ENCODE data around the gene OSBPL3.

Gene OSBPL3

DNA sequence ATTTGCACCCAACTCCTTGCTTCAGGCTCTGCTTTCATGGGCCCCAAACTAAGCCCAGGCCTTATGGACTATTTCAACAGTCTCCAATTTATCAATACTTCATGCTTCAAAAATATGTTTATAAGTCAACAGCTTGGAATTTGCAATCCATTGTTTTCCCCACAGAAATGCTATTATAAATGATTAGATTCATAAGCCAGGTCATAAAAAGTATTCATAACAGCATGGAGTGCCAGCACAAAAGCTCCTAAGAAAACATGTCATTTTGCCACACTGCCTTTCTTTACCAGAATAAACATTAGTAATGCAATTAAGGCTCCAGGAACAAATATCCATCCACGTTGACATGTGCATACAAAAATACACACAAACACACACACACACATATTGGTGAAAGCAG is 30.1 kb downstream of the OSBPL3 start:
- no peak for DNase-seq

DNA sequence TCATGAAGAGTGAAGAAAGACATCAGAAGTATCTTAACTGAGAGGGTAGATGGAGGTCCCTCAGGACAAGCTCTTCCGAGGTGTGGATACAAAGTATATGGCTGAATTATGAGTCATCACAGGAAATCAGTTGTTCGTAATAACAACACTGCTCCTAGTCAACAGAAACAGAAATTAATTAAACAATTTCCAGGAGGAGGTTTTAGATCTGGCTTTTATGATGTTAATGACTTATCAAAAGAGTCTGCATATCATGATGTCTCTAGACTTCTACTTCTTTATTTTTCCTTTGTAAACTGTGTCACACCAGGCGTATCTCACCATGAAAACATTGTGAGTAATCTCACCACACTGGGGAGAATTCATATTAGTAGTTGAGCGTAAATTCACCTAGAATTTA is 31.2 kb downstream of the OSBPL3 start:
- DNase-seq, result no peak

DNA sequence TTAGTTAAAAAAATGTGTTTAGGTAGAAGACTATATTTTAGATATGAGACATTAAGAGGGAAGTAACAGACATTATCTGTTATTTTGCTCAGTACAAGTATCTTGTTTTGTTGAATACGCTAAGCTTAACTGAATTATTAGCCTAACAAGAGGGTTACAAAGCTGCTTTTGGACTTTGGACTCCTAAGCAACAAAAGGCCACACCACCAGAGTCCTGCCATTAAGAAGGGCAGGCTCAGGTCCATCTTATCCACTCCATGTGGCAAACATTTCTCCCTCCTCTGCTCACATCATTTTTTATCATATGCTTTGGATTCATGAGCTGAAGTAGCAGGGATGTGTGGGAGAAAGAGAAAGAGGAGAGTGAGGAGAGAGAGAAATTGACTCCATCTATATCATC is 33.5 kb downstream of the OSBPL3 start:
- DNase-seq, result no peak

DNA sequence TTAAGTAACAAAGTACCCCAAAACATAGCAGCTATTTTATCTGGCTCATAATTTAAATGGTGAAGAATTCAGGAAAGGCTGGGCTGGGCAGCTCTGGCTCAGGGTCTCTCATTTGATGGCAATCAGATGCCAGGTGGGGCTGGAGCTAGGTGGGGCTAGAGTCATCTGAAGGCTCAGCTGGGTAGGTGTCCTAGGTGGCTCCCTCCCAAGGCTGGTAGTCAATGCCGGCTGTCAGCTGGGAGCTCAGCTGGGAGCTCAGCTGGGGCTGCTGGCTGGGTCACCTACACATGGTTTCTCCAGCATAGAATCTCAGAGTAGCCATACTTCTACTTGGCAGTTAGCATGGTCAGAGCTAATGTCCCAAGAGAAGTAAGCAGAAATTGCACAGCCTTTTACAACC is 34.1 kb downstream of the OSBPL3 start:
- no peak for DNase-seq

DNA sequence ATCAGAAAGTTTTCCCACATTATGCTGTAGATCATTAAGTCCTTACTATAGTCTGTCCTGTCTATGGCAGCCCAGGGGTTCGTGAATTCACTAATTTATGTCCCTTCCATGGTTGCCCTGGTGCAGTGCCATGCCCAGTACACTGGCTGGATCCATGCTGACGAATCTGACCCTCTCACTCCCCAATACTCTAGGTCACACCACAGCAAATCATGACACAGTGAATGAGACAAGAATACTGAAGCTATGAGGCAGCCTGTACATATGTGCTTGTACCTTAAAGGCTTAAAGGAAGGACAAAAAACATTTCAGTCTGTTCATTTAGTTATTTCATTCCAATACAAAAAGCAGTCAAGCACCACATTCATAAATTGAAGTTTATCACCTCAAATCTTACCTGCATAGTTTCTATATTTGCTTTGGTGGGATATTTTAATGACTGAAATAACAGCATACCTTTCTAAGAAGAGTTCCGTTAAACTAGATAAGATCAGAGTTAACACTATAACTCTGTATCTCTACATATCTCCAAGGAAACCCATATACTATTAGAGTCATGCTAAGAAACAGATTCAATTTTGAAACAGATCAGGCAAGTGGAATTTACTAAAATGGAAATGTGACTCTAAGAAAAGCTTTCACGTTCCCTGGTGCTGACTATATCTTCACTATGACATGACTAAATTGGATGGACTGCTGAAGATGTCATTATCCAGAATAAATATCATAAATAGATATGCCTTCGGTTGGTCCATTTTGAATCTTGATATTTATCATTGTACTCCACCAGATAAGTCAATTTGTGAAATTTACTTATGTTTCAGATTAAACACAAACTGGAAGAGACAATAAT is 36.7 kb downstream of the OSBPL3 start:
- DNase-seq, result no peak

DNA sequence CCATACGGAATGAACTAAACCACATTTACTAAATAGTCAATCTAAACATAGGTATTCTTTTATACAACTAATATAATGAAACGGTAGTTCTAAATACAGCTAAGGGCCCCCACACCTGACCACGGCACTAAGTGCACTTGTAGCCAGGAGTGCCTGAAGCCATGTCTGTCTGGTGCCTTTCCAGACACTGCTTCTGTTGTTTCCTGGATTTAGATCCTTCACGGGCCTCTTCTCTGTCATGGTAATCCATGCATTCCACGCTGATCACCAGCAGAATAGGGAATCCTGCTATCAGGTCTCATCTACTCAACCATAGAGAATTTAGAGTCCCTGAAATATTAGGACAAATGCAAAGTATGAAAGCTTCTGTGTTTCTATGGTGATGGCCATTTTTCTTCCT is 37.8 kb downstream of the OSBPL3 start:
- DNase-seq, result no peak

DNA sequence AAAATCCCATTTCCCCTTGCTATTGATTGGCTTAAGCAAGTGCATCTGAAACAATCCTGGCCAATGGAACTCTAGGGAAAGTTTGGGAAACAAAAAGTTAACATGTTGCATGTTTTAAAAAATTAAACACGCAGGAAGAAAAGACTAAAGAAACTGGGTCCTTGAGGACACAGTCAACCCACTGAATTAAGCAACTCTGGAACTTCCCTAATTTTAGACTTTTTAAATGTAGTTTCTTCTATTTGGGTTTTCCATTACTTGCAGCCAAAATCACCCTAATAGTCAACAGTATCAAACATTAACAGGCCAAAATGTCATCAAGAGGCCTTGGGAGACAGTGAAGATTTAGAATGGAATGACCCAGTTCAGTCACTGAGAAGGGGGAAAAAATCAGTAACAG is 40.6 kb downstream of the OSBPL3 start:
- no peak for DNase-seq

DNA sequence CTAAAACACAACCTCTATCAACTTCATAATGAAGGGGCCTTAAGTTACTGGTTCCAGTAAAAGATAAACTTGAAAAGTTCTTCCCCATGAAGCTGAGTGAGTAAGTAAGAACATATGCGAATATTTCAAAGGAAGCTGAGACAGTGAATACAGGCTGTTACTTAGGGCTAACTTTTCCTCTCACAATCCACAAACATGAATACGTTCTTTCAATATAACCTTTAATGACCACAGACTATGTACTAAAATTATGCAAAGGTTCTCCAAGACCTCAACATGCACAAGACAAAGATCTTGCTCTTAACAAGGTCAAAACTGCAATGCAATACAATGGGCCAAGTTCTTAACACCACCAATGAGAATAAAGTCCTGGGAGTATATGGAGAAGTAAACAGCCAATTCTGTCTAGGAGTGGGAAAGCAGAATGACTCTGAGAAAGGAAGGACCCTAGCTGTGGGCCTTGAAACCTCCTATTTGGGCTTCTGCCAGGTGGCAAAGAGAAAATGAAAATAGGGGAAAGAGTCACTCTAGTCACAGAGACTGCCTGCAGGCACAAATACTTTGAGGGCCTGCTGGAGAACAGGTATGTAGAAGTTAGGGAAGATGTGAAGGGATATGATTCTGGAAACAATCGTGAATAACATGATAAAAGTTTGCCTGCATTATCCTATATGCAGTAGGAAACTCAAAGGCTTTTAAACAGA is 43.7 kb downstream of the OSBPL3 start:
- DNase-seq, result no peak

DNA sequence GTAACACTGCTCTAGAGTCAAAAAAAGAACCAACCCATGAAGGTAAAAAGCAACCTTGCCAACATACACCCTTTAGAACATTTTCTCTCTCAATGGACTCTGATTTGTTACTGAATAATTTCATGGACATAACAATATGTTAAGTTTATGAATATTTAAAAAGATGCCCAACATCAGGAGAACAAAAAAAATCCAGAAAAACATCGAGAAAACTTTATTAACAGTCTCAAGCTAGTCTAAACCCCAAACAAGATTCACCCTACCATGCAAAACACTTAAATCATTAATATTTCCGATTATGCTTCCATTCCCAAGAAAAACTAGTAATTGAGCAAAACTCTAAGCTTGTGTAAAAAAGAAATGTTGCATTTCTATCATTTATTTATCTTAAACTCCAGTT is 46.7 kb downstream of the OSBPL3 start:
- DNase-seq, result no peak

DNA sequence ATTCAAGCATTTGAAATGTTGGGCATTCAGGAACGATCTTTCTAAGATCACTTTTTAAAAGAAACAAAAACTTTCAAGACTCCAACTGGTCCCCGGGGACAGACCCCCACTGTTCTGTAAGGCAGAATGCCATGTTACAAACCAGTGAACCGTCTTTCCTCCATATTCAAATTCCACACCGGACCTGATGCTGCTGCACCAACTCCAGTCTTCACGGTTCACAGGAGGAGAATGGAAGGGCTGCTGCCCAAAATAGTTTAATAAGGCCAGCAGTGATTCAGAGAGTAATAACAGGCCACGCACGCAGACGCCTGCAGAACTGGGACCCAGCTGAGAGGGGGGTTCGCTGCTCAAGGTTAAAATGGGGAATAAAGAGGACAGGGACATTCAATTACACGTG is 47.2 kb downstream of the OSBPL3 start:
- DNase-seq, result no peak

DNA sequence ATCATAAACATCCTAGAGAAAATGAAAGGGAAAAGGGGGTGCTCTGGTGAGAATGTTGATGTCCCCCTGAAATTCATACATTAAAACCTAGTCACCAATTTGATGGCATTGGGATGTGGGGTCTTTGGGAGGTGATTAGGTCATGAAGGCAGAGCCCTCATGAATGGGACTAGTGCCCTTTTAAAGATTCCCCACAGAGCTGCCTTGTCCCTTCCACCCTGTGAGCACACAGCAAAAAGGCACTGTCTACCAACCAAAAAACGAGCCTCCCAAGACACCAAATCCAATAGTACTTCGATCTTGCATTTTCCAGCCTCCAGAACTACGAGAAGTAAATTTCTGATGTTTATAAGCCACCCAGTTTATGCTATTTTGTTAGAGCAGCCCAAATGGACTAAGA is 47.6 kb downstream of the OSBPL3 start:
- no peak for DNase-seq

DNA sequence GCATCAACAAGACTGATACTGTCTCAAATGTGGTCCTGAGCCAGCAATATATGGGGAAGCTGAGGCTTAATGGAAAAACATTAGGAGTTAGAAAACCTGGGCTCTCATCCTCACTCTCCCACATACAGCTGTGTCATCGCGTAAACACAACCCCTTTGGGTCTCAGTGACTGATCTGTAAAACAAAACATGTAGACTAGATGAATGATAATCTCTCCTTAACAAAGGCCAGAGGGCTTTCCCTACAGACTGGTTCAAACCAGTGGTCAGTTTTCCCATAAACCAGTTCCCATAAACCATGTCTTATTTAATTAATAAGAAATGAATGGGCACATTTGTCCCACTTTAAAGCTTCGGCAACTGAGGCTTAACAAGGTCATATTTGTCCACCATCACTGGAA is 48.1 kb downstream of the OSBPL3 start:
- no peak for DNase-seq

DNA sequence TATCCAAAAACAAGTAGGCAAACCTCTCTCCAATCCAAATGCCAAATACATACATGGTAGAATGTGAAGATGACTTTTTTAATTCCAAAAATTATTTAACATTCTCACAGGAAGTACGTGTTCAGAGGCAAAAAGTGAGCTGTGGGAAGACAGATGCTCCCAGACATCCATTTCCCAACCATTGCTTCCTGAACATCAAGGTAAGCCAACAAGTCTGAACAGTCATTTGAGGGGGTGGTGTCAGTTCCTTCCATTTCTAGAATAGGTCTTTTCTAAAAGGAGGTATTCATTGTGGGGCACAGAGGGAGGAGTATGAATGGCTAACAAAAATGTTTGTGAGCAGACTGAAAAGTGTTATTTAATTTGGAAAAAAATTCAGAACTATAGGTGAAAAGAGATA is 49.1 kb downstream of the OSBPL3 start:
- DNase-seq, result no peak

DNA sequence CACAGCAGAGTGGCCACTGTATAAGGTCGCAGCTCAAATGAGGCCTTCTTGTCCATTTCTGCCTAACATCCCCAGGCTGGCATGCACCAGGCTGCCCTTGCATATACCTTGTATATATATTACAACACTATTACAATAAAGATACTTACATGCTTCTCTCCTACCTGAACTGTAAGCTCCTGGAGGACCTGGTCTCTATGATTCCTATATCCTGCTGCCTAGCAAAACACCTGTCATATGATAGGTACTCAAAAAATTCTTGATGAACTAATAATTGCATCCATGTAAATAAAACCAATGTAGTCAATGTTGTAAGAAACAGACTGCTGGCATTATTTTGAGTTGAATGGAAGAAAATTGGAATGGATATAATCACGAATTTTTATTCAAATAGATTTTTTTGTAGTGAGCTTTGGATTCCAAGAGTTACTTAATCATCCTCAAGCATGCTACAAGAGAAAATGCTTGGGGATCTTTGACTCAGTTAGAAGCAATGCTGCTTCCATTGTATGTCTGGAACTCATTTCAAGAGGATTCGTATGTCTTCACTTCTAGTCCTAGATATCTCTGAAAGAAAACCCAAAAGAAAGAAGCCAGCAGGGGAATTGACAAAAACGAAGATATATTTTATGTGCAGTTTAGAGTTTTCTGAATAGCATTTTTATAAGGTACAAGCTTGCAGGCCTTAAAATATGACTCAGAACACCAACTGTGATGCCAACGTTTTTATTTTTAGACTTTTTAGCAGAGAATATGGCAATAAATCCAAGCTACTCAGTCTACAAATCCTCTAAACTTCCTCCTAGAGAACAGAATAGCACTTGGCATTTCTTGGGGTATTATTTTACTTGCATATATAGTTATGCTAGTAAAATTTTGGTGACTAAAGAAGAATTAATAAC is 53.1 kb downstream of the OSBPL3 start:
- DNase-seq, result no peak

DNA sequence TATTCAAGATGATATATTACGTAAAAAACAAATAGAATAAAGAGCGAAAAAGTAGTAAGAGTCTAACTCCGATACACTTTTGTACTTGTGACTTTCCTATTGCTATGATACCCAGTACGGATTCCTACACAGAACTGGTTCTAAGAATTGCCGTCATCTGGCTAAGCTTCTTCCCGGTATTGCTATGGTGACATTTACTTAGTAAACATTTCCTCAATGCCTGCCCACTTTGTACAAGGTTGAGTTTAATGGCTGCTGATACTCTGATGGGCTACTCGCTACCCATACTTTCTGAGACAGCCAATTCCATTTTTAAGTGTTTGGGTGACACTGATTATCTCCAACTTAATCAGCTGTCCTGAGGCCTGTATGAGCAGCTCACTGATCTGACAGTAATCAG is 55.6 kb downstream of the OSBPL3 start:
- no peak for DNase-seq

DNA sequence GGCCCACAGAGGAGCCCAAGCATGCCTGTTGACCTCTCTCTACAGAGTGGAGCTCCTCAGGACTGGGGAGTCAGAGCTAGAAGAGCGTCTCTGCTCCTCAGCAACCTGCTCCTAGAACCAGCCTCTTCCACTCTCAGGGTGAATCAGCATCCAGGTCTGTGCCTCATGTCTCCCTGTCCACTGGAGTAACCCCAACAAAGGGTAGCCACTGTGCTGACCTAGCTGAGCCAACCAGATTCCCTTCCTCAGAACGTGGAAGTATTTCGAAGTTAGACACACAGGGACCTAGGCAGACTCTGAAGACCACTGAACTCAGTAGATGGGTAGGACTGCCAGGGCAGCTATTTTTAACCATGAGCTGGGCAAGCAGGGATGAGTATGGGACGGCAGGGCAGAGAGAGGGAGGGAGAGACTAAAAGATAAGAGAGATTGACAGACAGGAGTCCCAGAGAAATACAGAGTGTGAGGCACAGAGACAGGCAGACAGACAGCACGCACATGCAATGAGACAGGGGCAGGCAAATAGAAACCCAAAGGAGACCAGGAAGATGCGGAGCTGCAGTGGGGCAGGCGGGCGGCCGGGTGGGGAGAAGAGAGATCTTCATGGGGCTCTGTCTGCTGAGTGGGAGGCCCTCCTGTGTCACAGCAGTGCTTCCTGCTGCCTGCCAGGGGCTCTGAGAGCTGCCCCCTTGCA is 56.7 kb downstream of the OSBPL3 start:
- no peak for DNase-seq

DNA sequence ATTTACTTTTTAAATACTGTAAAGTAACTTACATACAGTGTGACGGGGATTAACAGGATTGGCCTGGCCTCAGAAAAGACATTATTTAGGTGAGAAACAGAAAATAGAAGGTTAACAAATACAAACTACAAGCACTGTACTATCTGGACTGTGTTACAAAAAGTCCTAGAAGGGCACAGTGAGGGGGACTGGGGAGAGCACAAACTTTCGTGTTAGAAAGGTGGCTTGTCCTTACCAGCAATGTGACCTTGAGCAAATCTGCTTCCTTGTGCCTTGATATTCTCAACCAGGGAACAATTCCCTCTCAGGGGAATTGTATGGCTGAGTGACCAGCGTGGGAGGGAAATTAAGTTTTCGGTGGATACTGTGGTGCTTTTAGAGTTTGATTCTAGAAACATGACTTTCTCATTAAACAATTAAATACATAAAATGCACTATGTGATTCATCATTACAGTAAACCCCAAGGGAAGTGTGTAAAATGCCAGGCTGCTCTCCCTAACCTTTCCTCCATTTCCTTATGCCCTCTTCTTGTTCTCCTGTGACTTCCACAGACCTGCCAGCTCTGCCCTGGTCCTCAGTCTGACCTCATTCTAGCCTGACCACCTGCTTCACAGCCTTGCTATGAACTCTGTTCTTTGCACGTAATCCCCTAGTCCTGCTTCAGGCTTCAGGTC is 57.7 kb downstream of the OSBPL3 start:
- DNase-seq, result no peak

DNA sequence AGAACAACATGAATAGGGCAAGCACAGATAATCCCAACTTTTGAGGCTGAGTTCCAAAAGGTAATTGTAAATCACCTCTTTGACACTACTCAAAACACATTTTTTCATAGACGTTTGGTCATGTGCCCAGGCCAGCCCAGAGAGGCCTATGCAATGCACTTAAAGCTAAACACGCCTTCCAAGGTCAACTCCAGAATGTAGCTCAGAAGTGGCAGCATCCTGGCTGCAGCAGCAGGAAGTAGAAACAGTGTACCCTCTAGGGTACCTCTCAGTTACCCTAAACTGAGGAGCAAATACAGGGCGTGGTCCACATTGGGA is 58.7 kb downstream of the OSBPL3 start:
- no peak for DNase-seq

DNA sequence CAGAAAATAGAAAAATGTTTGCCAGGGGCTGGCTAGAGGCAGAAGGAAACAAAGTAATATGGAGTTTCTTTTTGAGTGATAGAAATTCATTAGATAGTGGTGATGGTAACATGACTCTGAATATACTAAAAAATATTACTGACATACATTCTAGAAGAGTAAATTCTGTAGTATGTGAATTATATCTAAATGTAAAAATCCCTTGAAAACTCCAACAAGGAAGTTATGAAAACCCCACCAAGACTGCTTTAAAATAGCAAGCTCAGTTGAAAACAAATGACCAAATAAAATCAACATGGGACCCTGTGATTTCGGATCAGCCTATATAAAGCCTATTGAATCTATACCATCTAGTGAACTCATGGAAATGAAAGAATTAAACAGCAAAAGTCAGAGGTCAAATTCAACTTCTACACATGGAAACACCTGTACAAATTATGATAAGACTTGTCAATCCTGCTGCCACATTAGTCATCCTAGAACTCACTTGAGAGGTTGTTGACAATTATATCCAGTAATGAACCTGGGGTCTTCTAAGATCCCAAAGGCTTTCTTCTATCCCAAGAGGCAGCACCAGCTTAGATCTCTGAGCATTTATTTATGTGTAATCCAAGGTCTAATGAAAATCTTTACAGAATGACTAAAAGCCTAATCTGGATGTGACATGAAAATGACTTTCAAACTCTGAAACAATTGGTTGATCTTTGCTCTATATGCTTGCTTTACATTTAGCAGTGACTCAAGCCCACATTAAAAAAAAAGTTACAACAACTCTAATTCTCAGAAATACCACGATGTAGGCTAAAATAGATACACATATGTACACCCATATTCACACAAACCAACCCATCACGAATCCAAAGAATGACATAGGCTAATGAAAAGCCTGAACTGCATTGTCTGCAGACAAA is 59.3 kb downstream of the OSBPL3 start:
- no peak for DNase-seq

DNA sequence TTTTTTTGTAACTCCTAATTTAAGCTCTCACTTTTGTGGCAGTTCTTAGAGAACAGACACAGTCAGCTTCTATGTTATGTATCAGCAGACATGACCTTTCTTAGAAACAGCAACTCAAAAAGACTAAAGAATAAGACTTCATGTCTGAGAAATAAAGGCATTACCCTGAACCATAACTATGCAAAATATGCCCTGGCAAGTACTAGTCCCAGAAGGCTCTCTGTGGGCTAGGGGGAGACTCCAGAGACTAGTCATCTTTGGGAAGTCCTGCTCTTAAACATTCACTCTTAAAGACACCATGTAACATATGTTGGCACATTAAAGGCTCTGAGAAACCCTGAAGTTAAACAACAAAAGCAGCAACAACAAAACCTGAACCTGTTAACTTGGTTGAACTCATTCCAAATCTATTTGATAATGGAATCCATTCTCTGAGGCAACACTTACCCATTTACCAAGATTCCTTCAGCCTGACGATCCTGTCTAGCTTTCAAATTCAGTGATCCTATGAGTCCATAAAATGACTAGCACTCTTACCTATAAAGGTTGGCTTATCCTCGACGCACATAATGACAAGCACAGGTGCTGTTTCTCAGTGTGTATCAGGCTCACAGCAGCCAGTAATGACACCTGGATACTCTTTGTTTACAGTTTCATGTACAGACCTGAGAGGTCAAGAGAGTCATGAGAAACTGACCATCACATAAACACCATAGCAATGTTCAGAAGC is 62.3 kb downstream of the OSBPL3 start:
- DNase-seq, result no peak
